Measurements from ENCODE around the gene TGOLN2.
"Not testable (repeated sequence)": the region's sequence is repeated elsewhere in the genome, so short reads cannot be mapped to it uniquely, and the experiment has no call there.

The TGOLN2 gene

DNA sequence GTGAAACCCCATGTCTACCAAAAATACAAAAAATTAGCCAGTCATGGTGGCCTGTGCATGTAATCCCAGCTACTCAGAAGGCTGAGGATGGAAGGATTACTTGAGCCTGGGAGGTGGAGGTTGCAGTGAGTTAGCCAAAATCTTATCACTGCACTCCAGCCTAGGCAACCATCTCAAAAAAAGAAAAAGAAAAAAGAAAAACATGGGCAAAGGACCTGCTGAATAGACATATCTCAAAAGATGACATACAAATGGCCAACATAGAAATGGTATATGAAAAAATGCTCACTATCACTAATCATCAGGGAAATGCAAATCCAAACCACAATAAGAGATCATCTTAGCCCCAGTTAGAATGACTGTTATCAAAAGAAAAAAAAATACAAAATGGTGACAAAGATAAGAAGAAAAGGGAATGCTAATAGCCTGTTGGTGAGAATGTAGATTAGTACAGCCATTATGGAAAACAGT, 1.4 kb upstream of the TGOLN2 start:
- no peak overlapping the region for H3K27ac ChIP-seq

GRCh38 chr2:85327160-85327821, 498 bp downstream of the TGOLN2 start:
- H3K27ac ChIP-seq = peak overlapping the region; percentile 86
- TF ChIP-seq ZFX (IDR thresholded peaks at IDR 0.05; ENCODE audit: borderline replicate concordance) = no peak
- TF ChIP-seq, protein P1, sequence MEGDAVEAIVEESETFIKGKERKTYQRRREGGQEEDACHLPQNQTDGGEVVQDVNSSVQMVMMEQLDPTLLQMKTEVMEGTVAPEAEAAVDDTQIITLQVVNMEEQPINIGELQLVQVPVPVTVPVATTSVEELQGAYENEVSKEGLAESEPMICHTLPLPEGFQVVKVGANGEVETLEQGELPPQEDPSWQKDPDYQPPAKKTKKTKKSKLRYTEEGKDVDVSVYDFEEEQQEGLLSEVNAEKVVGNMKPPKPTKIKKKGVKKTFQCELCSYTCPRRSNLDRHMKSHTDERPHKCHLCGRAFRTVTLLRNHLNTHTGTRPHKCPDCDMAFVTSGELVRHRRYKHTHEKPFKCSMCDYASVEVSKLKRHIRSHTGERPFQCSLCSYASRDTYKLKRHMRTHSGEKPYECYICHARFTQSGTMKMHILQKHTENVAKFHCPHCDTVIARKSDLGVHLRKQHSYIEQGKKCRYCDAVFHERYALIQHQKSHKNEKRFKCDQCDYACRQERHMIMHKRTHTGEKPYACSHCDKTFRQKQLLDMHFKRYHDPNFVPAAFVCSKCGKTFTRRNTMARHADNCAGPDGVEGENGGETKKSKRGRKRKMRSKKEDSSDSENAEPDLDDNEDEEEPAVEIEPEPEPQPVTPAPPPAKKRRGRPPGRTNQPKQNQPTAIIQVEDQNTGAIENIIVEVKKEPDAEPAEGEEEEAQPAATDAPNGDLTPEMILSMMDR (IDR thresholded peaks at IDR 0.05) = no peak

More for the DNA sequence above, 1.4 kb upstream of the TGOLN2 start:
- TF ChIP-seq, protein P1 (IDR thresholded peaks at IDR 0.05) = no peak
- TF ChIP-seq ZFX (IDR thresholded peaks at IDR 0.05; ENCODE audit: borderline replicate concordance) = no peak

DNA sequence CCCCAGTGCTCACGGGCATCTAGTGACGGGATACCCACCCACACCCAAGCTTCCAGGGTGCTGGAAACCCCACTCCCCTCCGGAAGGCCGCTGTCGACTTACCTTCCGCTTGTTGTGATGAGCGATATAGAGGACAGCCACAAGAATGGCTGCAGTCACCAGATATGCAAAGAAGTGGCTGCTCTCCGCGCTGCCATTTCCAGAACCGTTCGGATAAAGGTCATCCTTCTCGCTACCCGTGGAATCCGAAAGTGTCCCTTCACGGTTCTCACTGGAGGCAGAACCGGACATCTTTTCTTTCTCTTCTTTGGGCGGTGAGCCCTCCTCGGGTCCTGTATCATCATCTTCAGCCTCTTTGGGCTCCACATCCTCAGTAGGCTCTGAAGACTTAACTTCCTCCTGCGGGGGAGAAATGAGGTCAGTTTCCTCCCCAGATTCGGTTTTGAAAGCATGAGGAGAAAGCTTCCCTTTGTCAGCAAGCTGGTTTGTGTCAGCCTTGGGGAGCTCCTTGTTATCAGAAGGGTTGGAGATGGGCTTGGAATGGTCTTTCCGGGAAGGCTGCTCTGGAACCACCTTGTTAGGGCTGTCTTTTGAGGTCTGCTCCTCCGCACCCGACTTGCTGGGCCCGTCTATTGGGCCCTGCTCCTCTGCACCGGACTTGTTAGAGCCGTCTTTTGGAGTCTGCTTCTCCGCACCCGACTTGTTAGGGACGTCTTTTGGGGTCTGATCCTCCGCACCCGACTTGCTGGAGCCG, 1.2 kb downstream of the TGOLN2 start:
- TF ChIP-seq, protein P1 (IDR thresholded peaks at IDR 0.05) = no peak
- no peak for TF ChIP-seq ZFX (IDR thresholded peaks at IDR 0.05; ENCODE audit: borderline replicate concordance)
- no peak overlapping the region for H3K27ac ChIP-seq

DNA sequence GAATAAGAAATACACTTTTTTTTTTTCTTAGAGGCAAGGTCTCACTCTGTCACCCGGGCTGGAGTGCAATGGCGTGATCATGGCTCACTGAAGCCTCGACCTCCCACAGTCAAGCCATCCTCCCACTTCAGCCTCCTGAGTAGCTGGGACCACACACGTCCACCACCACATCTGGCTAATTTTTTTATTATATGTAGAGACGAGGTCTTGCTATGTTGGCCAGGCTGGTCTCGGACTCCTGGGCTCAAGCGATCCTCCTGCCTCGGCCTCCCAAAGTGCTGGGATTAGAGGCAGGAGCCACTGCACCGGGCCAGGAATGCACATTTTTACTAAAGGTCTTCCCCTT, 2.4 kb downstream of the TGOLN2 start:
- no peak overlapping the region for H3K27ac ChIP-seq
- TF ChIP-seq, protein P1 (IDR thresholded peaks at IDR 0.05) = no peak
- TF ChIP-seq ZFX (IDR thresholded peaks at IDR 0.05; ENCODE audit: borderline replicate concordance) = no peak

DNA sequence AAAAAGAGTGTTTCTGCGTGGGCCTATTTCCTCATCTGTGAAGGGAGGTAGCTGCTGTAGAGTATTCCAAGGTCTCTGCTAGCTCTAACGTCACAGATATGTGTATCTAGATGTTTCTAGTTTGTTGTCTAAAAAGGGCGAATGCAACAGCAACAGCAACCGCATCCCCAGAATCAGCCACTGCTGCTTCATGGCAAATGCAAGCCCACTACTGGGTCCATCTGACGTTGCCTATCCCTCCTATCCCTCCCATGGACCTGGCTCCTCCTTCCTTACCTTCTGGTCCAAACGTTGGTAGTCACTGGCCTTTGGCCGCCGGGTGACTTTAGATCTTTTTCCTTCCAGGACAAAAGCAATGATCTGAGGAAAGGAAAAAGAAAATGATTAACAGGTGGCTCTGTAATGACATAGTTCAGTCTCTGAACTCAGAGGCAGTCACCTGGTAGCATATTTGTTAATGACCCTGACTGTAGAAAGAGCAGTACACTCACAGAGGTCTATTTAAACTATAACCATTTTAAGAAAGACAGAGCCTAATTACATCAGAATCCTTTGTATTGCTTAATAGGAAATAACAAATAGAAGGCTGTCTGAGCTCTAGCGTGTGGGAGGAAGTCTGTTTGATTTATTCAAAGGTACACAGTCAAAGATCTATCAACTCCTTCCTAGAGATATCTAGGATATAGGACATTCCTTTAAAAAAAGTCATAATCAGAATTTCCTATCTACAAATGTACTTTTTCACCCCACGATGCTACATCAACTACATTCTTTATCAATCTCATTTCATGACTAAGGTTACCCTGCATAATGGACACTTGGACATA, 2.9 kb downstream of the TGOLN2 start:
- H3K27ac ChIP-seq = no peak overlapping the region
- TF ChIP-seq, protein P1 (IDR thresholded peaks at IDR 0.05) = no peak
- TF ChIP-seq ZFX (IDR thresholded peaks at IDR 0.05; ENCODE audit: borderline replicate concordance) = no peak

DNA sequence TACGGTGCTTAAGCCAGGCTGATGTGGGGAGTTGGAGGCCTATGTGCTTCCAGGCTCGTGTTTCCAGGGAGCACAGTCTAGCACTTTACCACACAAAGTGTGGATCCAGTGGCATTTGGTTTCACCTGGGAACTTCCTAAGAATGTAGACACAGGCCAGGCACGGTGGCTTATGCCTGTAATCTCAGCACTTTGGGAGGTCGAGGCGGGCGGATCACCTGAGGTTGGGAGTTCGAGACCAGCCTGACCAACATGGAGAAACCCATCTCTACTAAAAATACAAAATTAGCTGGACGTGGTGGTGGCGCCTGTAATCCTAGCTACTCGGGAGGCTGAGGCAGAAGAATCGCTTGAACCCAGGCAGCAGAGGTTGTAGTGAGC, 3.8 kb downstream of the TGOLN2 start:
- not testable (repeated sequence) for H3K27ac ChIP-seq

DNA sequence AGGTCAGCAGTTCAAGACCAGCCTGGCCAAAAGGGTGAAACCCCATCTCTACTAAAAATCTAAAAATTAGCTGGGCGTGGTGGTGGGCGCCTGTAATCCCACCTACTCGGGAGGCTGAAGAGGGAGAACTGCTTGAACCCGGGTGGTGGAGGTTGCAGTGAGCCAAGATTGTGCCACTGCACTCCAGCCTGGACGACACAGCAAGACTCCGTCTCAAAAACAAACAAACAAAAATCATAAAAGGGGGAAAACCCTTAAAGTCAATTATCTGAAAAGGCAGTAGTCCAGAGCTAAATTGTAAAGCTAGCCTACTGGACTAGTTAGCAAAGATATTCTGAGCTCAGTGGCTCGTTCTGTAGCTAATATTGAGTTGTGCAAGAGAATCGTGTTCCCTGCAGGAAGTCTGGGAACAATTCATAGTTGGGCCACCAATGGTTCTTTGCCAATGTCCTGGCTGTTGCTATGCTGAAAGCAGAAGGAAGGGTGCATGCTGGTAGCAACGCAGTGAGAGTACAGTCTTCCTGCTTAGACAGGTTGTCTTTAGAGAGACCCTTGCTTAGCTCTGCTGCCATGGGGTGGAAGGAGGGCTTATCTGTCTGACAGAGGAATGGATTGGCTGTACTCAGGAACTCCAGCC, 4.3 kb downstream of the TGOLN2 start:
- TF ChIP-seq, protein P1 (IDR thresholded peaks at IDR 0.05) = no peak
- no peak overlapping the region for H3K27ac ChIP-seq
